ENCODE data around the gene MEIS3. TPM values are rescaled to one million over a fixed set of nuclear protein-coding genes. Genes with fewer than 3 reads are reported as not detected.

MEIS3 gene
- total RNA-seq, 2 experiments from 2014 or later, result 1.3 TPM; not detected in 1

DNA sequence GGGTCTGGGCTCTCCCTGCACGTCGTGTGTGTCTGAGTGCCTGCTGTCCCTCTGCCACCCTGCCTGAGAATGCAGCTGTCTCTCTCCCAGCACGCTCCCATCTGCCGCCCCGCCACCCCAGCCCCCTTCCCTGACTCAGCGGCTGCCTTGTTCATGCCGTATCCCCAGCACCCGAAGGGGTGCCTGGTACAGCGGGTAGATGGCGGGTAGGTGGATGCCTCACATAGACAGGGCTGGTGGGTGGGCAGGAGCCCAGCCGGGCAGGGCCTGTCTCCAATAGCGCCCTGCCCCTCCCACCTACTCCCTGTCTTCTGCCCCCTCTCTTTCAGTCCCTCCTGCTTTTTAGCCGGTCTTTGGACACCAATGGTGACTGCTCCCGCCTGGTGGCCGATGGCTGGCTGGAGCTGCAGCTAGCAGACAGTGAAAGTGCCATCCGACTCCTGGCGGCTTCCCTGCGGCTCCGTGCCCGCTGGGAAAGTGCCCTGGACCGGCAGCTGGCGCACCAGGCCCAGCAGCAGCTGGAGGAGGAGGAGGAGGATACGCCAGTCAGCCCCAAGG lies 39.9 kb downstream of the MEIS3 start:
- H3K4me2 ChIP-seq (ENCODE audit: low read length), result no peak overlapping the region
- no peak for DNase-seq (ENCODE audit: low spot score)
- intact Hi-C loops (cut with micrococcal nuclease; ENCODE audit: unreplicated experiment), result no loop called here
- peaks cover 64% of the 10 kb centered on the region; the same call in 1 of the 2 replicates for H3K36me3 ChIP-seq (ENCODE audit: insufficient read depth, low read length)
- H4K20me1 ChIP-seq (ENCODE audit: insufficient read depth, low read length), result no peaks in the 10 kb centered on the region
- no peaks in the 10 kb centered on the region for H3K9me2 ChIP-seq (ENCODE audit: insufficient read depth, low read length)
- TF ChIP-seq, protein P1, sequence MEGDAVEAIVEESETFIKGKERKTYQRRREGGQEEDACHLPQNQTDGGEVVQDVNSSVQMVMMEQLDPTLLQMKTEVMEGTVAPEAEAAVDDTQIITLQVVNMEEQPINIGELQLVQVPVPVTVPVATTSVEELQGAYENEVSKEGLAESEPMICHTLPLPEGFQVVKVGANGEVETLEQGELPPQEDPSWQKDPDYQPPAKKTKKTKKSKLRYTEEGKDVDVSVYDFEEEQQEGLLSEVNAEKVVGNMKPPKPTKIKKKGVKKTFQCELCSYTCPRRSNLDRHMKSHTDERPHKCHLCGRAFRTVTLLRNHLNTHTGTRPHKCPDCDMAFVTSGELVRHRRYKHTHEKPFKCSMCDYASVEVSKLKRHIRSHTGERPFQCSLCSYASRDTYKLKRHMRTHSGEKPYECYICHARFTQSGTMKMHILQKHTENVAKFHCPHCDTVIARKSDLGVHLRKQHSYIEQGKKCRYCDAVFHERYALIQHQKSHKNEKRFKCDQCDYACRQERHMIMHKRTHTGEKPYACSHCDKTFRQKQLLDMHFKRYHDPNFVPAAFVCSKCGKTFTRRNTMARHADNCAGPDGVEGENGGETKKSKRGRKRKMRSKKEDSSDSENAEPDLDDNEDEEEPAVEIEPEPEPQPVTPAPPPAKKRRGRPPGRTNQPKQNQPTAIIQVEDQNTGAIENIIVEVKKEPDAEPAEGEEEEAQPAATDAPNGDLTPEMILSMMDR (conservative IDR thresholded peaks at IDR 0.05; ENCODE audit: low read length), result no peak
- TF ChIP-seq EZH2phosphoT487 (IDR thresholded peaks at IDR 0.05; ENCODE audit: borderline replicate concordance, low read depth, low read length), result no peak
- no peak overlapping the region for H3K4me3 ChIP-seq (ENCODE audit: low read depth, low read length, poor library complexity, severe bottlenecking)
- no peaks in the 10 kb centered on the region for H3K79me2 ChIP-seq (ENCODE audit: insufficient read depth, low read depth, low read length)
- peaks cover 12% of the 10 kb centered on the region for H3K4me1 ChIP-seq (ENCODE audit: insufficient read depth, low read length, poor library complexity, severe bottlenecking)
- no peak overlapping the region for H3K27ac ChIP-seq (ENCODE audit: low read depth, low read length, poor library complexity, severe bottlenecking)
- H3K9me3 ChIP-seq (ENCODE audit: low read length), result no peaks in the 10 kb centered on the region
- no peak overlapping the region for H2AFZ ChIP-seq (ENCODE audit: low read length)
- POLR2A ChIA-PET, result no interaction called here
- BruUV-seq (replicated peaks), result no TSS peak
- CTCF ChIA-PET (ENCODE audit: unreplicated experiment), result no interaction called here

DNA sequence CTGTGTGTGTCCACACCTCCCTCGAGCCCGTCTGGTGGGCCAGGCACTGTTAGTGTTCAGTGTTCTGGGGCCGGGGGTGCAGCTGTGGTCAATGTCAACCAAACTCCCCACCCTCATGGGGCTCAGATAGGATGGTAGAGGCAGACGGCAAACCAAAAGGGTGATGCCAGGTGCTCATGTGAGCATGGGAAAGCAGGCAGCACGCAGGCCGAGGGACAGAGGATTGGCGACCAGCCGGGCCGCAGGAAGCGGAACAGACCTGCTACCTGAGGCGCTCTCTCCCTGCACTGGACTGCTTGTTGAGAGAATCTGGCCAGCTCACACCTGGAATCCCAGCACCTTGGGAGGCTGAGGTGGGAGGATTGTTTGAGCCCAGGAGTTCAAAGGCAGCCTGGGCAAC lies 41.1 kb downstream of the MEIS3 start:
- no peaks in the 10 kb centered on the region for H3K79me2 ChIP-seq (ENCODE audit: insufficient read depth, low read depth, low read length)
- no peak overlapping the region for H3K4me2 ChIP-seq (ENCODE audit: low read length)
- peaks cover 12% of the 10 kb centered on the region for H3K4me1 ChIP-seq (ENCODE audit: insufficient read depth, low read length, poor library complexity, severe bottlenecking)
- no peak for TF ChIP-seq EZH2phosphoT487 (IDR thresholded peaks at IDR 0.05; ENCODE audit: borderline replicate concordance, low read depth, low read length)
- TF ChIP-seq, protein P1 (conservative IDR thresholded peaks at IDR 0.05; ENCODE audit: low read length), result no peak
- no peaks in the 10 kb centered on the region for H3K9me3 ChIP-seq (ENCODE audit: low read length)
- POLR2A ChIA-PET, result no interaction called here
- no peak overlapping the region for H3K27ac ChIP-seq (ENCODE audit: low read depth, low read length, poor library complexity, severe bottlenecking)
- DNase-seq (ENCODE audit: low spot score), result no peak
- peaks cover 75% of the 10 kb centered on the region for H3K36me3 ChIP-seq (ENCODE audit: insufficient read depth, low read length)
- H3K4me3 ChIP-seq (ENCODE audit: low read depth, low read length, poor library complexity, severe bottlenecking), result no peak overlapping the region
- CTCF ChIA-PET (ENCODE audit: unreplicated experiment), result no interaction called here
- no TSS peak for BruUV-seq (replicated peaks)
- no peaks in the 10 kb centered on the region for H3K9me2 ChIP-seq (ENCODE audit: insufficient read depth, low read length)
- no peak overlapping the region for H2AFZ ChIP-seq (ENCODE audit: low read length)
- intact Hi-C loops (cut with micrococcal nuclease; ENCODE audit: unreplicated experiment), result no loop called here
- H4K20me1 ChIP-seq (ENCODE audit: insufficient read depth, low read length), result no peaks in the 10 kb centered on the region

DNA sequence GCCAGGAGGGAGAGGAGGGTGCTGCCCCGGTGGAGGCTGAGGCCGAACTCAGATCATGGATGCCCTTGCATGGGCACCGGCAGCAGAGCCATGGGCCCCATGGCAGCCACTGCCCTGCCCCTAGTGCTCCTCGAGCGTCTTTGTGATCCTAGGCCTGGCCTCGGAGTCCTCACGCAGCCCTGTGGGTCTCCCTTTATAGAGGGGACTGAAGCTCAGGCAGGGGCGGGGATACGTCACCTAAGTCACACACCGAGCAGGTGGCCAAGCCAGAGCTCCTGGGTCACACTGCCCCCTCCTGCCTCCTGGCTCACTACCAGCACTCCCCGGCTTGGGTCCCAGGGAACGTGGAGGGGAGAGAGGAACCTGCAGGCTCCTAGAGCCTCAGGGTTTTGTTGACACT lies 41.5 kb downstream of the MEIS3 start:
- Histone ChIP-seq H3K79me2 (ENCODE audit: insufficient read depth, low read depth, low read length) (no peaks in the 10 kb centered on the region), H4K20me1 (ENCODE audit: insufficient read depth, low read length) (no peaks in the 10 kb centered on the region), H2AFZ (ENCODE audit: low read length) (no peak overlapping the region), H3K36me3 (ENCODE audit: insufficient read depth, low read length) (peaks cover 80% of the 10 kb centered on the region), H3K27ac (ENCODE audit: low read depth, low read length, poor library complexity, severe bottlenecking) (no peak overlapping the region), H3K9me2 (ENCODE audit: insufficient read depth, low read length) (no peaks in the 10 kb centered on the region), H3K4me3 (ENCODE audit: low read depth, low read length, poor library complexity, severe bottlenecking) (no peak overlapping the region), H3K4me2 (ENCODE audit: low read length) (no peak overlapping the region), H3K9me3 (ENCODE audit: low read length) (no peaks in the 10 kb centered on the region), H3K4me1 (ENCODE audit: insufficient read depth, low read length, poor library complexity, severe bottlenecking) (peaks cover 12% of the 10 kb centered on the region)
- no peak for DNase-seq (ENCODE audit: low spot score)
- TF ChIP-seq EZH2phosphoT487 (IDR thresholded peaks at IDR 0.05; ENCODE audit: borderline replicate concordance, low read depth, low read length), result no peak
- TF ChIP-seq, protein P1 (conservative IDR thresholded peaks at IDR 0.05; ENCODE audit: low read length), result no peak
- ChIA-PET CTCF (ENCODE audit: unreplicated experiment) (no interaction called here), POLR2A (no interaction called here)
- intact Hi-C loops (cut with micrococcal nuclease; ENCODE audit: unreplicated experiment), result no loop called here
- no TSS peak for BruUV-seq (replicated peaks)
